SK-N-SH treated with all-trans-retinoic acid at 6 μM for 48 hours (cell line): ENCODE results near the gene AHI1.

Experiments used
- ATAC-seq: fragments of 200-7000 bp; cut with Tn5 transposase; 3 replicates; pipeline ENCODE4 v1.9.1; 2020; ENCODE audit warnings: mild to moderate bottlenecking, moderate library complexity
- ARNTL ChIP-seq: fragments of 450-650 bp; formaldehyde crosslinking; IDR thresholded peaks from 2 replicates; pipeline ENCODE4 v1.5.0; 2020; ENCODE audit warnings: low read depth, mild to moderate bottlenecking, moderate library complexity, borderline replicate concordance
- BACH2 ChIP-seq: fragments of 250-450 bp; sonication (Bioruptor Pico); IDR thresholded peaks from 2 replicates; pipeline ENCODE4 v1.9.0; 2021; ENCODE audit warnings: mild to moderate bottlenecking, borderline replicate concordance
- CREB5 ChIP-seq: fragments of 250-450 bp; sonication (Bioruptor Pico); IDR thresholded peaks from 2 replicates; pipeline ENCODE4 v1.5.1; 2020; ENCODE audit warnings: low read depth, mild to moderate bottlenecking, moderate library complexity
- CSDC2 ChIP-seq: fragments of 250-450 bp; sonication (Bioruptor Pico); IDR thresholded peaks from 2 replicates; pipeline ENCODE4 v1.5.0; 2020; ENCODE audit warnings: mild to moderate bottlenecking, moderate library complexity
- CSRNP3 ChIP-seq: fragments of 250-450 bp; sonication (Bioruptor Pico); IDR thresholded peaks from 2 replicates; pipeline ENCODE4 v1.5.1; 2021; ENCODE audit warnings: mild to moderate bottlenecking, moderate library complexity
- GLIS3 ChIP-seq: fragments of 250-450 bp; sonication (Bioruptor Pico); IDR thresholded peaks from 2 replicates; pipeline ENCODE4 v1.5.0; 2020; ENCODE audit warnings: mild to moderate bottlenecking, moderate library complexity
- ISL1 ChIP-seq: fragments of 250-450 bp; sonication (Bioruptor Pico); IDR thresholded peaks from 2 replicates; pipeline ENCODE4 v2.1.2; 2022; ENCODE audit warnings: mild to moderate bottlenecking, moderate library complexity
- OSR1 ChIP-seq: fragments of 250-450 bp; sonication (Bioruptor Pico); IDR thresholded peaks from 2 replicates; pipeline ENCODE4 v1.8.0; 2022; ENCODE audit warnings: moderate library complexity, mild to moderate bottlenecking, inconsistent platforms
- PATZ1 ChIP-seq: fragments of 250-450 bp; sonication (Bioruptor Pico); IDR thresholded peaks from 2 replicates; pipeline ENCODE4 v1.8.0; 2020; ENCODE audit warnings: mild to moderate bottlenecking, moderate library complexity, borderline replicate concordance
- POU6F1 ChIP-seq: fragments of 250-450 bp; sonication (Bioruptor Pico); IDR thresholded peaks from 2 replicates; pipeline ENCODE4 v1.8.0; 2021; ENCODE audit warnings: low read depth, mild to moderate bottlenecking, moderate library complexity, borderline replicate concordance
- PPARA ChIP-seq: fragments of 250-450 bp; sonication (Bioruptor Pico); IDR thresholded peaks from 2 replicates; pipeline ENCODE4 v1.5.0; 2020; ENCODE audit warnings: mild to moderate bottlenecking, borderline replicate concordance
- RARB ChIP-seq: fragments of 250-450 bp; sonication (Bioruptor Pico); IDR thresholded peaks from 2 replicates; pipeline ENCODE4 v1.8.0; 2021; ENCODE audit warnings: mild to moderate bottlenecking, moderate library complexity
- SNAI2 ChIP-seq: fragments of 250-450 bp; sonication (Bioruptor Pico); IDR thresholded peaks from 2 replicates; pipeline ENCODE4 v1.5.0; 2020; ENCODE audit warnings: mild to moderate bottlenecking, moderate library complexity
- TCF4 ChIP-seq: fragments of 250-450 bp; sonication (Bioruptor Pico); IDR thresholded peaks from 2 replicates; pipeline ENCODE4 v1.8.0; 2021; ENCODE audit warnings: mild to moderate bottlenecking, moderate library complexity, borderline replicate concordance
- TOX ChIP-seq: fragments of 250-450 bp; sonication (Bioruptor Pico); IDR thresholded peaks from 2 replicates; pipeline ENCODE4 v1.8.0; 2021; ENCODE audit warnings: mild to moderate bottlenecking, moderate library complexity, borderline replicate concordance
- TSHZ2 ChIP-seq: fragments of 250-450 bp; sonication (Bioruptor Pico); IDR thresholded peaks from 2 replicates; pipeline ENCODE4 v1.5.0; 2020; ENCODE audit warnings: mild to moderate bottlenecking, moderate library complexity
- ZC3H10 ChIP-seq: fragments of 250-450 bp; sonication (Bioruptor Pico); IDR thresholded peaks from 2 replicates; pipeline ENCODE4 v1.5.1; 2021; ENCODE audit warnings: mild to moderate bottlenecking, moderate library complexity
- ZFP3 ChIP-seq: fragments of 250-450 bp; sonication (Bioruptor Pico); IDR thresholded peaks from 2 replicates; pipeline ENCODE4 v1.5.0; 2020; ENCODE audit warnings: mild to moderate bottlenecking, moderate library complexity
- ZFP30 ChIP-seq: fragments of 450-650 bp; formaldehyde crosslinking; IDR thresholded peaks from 2 replicates; pipeline ENCODE4 v1.5.0; 2022; ENCODE audit warnings: mild to moderate bottlenecking, moderate library complexity
- ZNF565 ChIP-seq: fragments of 450-650 bp; formaldehyde crosslinking; conservative IDR thresholded peaks from 2 replicates; pipeline ENCODE4 v1.5.0; 2020; ENCODE audit warnings: low read depth, mild to moderate bottlenecking, moderate library complexity
- ZNF70 ChIP-seq: fragments of 450-650 bp; formaldehyde crosslinking; IDR thresholded peaks from 2 replicates; pipeline ENCODE4 v1.5.0; 2020; ENCODE audit warnings: mild to moderate bottlenecking, moderate library complexity
- ZNF8 ChIP-seq: fragments of 450-650 bp; formaldehyde crosslinking; IDR thresholded peaks from 2 replicates; pipeline ENCODE4 v1.5.0; 2020; ENCODE audit warnings: mild to moderate bottlenecking, moderate library complexity

The AHI1 gene

GRCh38 chr6:135496800-135497411, 634 bp downstream of the AHI1 start (continued):
- TF ChIP-seq CSRNP3 (CRISPR knock-in tag) (no peak), TOX (CRISPR knock-in tag) (no peak)
- TF ChIP-seq, all 23 proteins: peak for 0

- TF ChIP-seq ZNF8 (CRISPR knock-in tag) (no peak), ZC3H10 (no peak), SNAI2 (CRISPR knock-in tag) (no peak), PPARA (CRISPR knock-in tag) (no peak), RARB (CRISPR knock-in tag) (no peak), ARNTL (CRISPR knock-in tag) (no peak), POU6F1 (CRISPR knock-in tag) (no peak), CREB5 (CRISPR knock-in tag) (no peak), CSDC2 (CRISPR knock-in tag) (no peak), ZNF565 (no peak), ISL1 (no peak), GLIS3 (CRISPR knock-in tag) (no peak), OSR1 (CRISPR knock-in tag) (no peak), TOX (CRISPR knock-in tag) (no peak), ZNF70 (CRISPR knock-in tag) (no peak), PATZ1 (CRISPR knock-in tag) (no peak), ZFP3 (CRISPR knock-in tag) (no peak), TSHZ2 (no peak), TCF4 (no peak)
- no peak for ATAC-seq
Measured at GRCh38 chr6:135493218-135493961, 4.2 kb downstream of the AHI1 start.

GRCh38 chr6:135490381-135490780, 7.2 kb downstream of the AHI1 start:
- no peak for ATAC-seq
- TF ChIP-seq ZNF70 (CRISPR knock-in tag) (no peak), PATZ1 (CRISPR knock-in tag) (no peak), ZNF8 (CRISPR knock-in tag) (no peak), ISL1 (no peak), OSR1 (CRISPR knock-in tag) (no peak), ZFP3 (CRISPR knock-in tag) (no peak), ZFP30 (no peak), PPARA (CRISPR knock-in tag) (no peak), ZC3H10 (no peak), CSDC2 (CRISPR knock-in tag) (no peak), TOX (CRISPR knock-in tag) (no peak), ZNF565 (no peak), CSRNP3 (CRISPR knock-in tag) (no peak), BACH2 (CRISPR knock-in tag) (no peak), ARNTL (CRISPR knock-in tag) (no peak), TCF4 (no peak), RARB (CRISPR knock-in tag) (no peak)
